D721Med (cell line): ENCODE data around the gene TIMP1.
"Not testable (repeated sequence)": the region's sequence is repeated elsewhere in the genome, so short reads cannot be mapped to it uniquely, and the experiment has no call there.

Source experiments
- DNase-seq: peaks from one replicate; pipeline ENCODE4 v3.0.0; 2011; ENCODE audit warnings: low spot score; ENCODE audit not compliant: insufficient read length
- FAIRE-seq: peaks from 2 replicates; lab custom pipeline; 2011; peaks lifted over from hg19 to GRCh38; lab: Jason Lieb, UNC
- CTCF ChIP-seq: IDR thresholded peaks from 2 replicates; pipeline ENCODE4 v1.5.1; 2012; ENCODE audit warnings: mild to moderate bottlenecking, control low read depth; ENCODE audit not compliant: insufficient read depth; ENCODE audit errors: missing control alignments

TIMP1 gene

GRCh38 chrX:47587906-47588735 is 5.9 kb downstream of the TIMP1 start:
- no peak for TF ChIP-seq CTCF
- FAIRE-seq: no peak
- no peak for DNase-seq

- no peak for TF ChIP-seq CTCF
- DNase-seq (no peak), FAIRE-seq (no peak)
Measured at GRCh38 chrX:47590984-47591383, 8.7 kb downstream of the TIMP1 start.

GRCh38 chrX:47593522-47593921 is 11.3 kb downstream of the TIMP1 start:
- FAIRE-seq: no peak
- TF ChIP-seq CTCF: no peak
- DNase-seq: no peak

- FAIRE-seq (no peak), DNase-seq (no peak)
- no peak for TF ChIP-seq CTCF
Measured at GRCh38 chrX:47595716-47596251, 13.5 kb downstream of the TIMP1 start.

GRCh38 chrX:47596256-47596655 is 14.0 kb downstream of the TIMP1 start:
- TF ChIP-seq CTCF: no peak
- DNase-seq (no peak), FAIRE-seq (no peak)

- no peak for DNase-seq
- no peak for FAIRE-seq
- TF ChIP-seq CTCF: no peak
Measured at GRCh38 chrX:47597222-47597621, 15.0 kb downstream of the TIMP1 start.

- FAIRE-seq, DNase-seq: not testable (repeated sequence)
Measured at GRCh38 chrX:47603125-47603524, 20.9 kb downstream of the TIMP1 start.
